Activated CD8-positive, alpha-beta memory T cell treated with anti-CD3 and anti-CD28 coated beads for 24 hours (primary cell): ENCODE data around the gene ZNF543.
"Not testable (repeated sequence)": the region's sequence is repeated elsewhere in the genome, so short reads cannot be mapped to it uniquely, and the experiment has no call there.

Experiments used
- DNase-seq: peaks from one replicate; pipeline ENCODE4 v3.0.0-alpha.2; 2020

Gene ZNF543

DNA sequence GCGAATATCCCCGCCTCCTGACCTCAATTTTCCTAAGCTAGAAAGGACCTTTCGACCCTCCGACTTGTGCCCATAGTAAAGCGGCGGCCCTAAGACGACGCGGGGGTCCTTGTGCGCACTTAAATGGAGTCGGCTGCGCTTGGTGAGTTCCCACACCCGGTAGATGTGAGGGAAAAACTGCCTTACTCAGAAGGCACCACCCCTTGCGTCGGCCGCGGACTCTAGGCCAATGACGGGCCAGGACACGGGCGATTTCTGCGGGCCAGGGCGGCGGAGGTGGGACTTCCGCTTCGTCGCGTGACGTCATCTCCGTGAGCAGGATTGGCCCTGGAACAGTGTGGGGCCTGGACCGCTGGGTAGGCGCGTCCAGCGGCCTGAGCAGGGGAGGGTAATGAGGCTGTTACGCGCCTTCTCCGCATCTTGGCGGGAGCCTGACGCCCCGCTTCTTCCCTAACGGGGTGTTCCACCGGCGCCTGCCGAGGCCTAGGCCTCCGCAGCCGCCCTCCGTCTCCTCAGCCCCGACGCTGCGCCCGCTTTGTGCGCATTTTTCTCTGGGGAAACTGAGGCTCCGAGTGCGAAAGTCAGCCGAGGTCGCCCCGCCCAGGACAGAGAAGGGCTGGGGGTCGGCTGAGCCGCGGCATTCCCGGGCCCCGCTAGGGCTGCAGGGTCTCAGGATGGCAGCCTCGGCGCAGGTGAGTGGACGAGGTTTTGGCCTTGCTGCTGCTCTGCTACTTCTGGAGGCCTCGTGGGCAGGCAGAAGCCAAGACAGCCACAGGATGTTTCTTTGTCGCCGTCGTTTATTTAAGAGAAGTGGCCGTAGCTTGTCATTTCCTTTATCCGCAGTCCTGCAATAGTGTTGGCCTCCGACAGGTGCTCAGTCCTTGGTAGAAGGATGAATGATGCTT, at the start of gene ZNF543:
Gene ZNF543, plus strand, starts transcription at position 293 of the 905 bp plus-strand sequence. Its CDS starts 382 bp downstream, at position 675.
- DNase-seq: peak; percentile 96

DNA sequence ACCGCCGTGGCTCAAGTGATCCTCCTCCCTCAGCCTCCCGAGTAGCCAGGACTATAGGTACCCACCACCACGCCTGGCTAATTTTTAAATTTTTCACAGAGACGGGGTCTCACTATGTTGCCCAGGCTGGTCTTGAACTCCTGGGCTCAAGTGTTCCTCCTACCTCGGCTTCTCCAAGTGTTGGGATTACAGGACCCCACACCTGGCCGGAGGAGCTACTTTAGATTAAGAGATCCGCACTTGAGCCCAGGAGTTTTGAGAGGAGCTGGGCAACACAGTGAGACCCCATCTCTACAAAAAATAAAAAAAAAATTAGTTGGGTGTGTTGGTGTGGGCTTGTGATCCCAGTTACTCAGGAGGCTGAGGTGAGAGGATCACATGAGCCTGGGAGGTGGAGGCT, 49.0 kb upstream of the ZNF543 start:
- DNase-seq: no peak

DNA sequence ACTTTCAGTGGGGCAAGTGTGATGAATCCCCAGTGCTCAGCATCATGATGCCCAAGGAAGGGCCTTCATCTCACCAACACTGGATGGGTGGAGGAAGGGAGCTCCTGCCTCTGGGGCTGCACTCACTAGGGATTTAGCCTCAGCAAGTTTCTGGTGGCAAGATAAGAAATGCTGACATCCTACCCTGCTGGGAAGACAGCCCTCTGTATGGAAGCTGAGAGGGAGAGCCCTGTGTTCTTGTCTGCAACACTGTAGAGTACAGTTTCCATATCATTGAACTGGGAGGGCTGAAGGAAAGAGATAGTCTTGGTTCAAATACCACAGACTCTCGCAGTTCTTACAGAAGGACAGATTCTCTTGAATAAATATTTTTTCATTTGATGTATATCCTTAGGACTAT, 47.3 kb upstream of the ZNF543 start:
- DNase-seq: no peak

- DNase-seq: no peak
These were observed 43.8 kb upstream of the ZNF543 start for GRCh38 chr19:57276430-57276829.

DNA sequence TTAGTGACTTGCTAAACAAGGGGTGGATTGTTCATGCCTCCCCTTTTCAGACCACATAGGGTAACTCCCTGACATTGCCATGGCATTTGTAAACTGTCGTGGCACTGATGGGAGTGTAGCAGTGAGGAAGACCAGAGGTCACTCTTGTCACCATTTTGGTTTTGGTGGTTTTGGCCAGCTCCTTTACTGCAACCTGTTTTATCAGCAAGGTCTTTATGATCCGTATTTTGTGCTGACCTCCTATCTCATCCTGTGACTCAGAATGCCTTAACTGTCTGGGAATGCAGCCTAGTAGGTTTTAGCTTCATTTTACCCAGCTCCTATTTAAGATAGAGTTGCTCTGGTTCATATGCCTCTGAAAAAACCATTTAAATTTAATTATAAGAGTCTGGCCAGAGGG, 41.8 kb upstream of the ZNF543 start:
- DNase-seq: not testable (repeated sequence)

DNA sequence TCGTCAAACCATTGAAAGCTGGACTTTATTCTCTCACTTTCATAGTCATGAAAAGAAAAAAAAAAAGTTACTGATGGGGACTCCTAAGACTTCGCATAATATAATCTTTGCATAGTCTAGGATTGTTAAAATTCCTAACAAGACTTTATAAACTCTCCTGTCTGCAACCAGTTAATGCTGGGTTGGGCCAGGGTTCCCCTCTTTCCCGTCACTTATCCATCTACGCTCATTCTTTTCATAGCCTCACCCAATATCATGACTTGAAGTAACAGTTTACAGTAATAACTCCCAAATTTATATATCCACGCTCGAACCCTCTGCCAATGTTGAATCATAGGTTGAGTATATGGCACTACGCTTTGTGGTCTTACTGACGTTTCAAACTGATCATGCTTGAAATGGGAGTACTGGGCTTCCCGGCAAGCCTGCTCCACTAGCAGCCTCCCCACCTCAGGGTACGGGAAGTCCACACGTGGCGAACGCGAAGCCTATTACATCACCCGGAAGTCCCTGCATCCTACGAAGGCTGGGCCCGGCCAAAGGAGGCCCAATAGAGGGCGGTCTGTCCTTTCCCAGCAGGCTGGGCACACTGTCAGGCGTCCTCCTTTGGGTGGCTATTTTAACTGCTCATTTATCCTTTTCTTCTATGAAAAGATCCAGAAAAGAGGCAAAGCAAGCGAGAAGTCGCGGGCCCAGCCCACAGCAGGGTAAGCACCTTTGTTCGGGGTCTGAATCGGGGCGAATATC, 40.7 kb upstream of the ZNF543 start:
- no peak for DNase-seq

DNA sequence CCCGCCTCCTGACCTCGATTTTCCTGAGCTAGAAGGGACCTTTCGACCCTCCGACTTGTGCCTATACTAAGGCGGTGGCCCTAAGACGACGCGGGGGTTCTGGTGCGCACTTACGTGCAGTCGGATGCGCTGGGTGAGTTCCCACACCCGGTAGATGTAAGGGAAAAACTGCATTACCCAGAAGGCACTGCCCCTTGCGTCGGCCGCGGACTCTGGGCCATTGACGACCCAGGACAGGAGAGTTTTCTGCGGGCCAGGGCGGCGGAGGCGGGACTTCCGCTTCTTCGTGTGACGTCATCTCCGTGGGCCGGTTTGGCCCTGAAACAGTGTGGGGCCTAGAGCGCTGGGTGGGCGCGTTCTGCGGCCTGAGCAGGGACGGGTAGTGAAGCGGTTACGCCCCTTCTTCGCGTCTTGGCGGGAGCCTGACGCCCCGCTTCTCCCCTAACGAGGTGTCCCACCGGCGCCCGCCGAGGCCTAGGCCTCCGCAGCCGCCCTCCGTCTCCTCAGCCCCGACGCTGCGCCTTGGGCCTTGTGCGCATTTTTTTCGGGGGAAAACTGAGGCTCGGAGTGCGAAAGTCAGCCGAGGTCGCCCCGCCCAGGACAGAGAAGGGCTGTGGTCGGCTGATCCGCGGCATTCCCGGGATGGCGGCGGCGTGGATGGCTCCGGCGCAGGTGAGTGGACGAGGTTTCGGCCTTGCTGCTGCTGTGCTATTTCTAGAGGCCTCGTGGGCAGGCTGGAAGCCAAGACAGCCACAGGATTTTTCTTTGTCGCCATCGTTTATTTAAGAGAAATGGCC, 39.9 kb upstream of the ZNF543 start, which contains the start of gene ZNF460:
Gene ZNF460, plus strand, starts transcription at position 321 of the 797 bp plus-strand sequence. Its CDS starts 322 bp downstream, at position 643.
- DNase-seq: peak; percentile 99

DNA sequence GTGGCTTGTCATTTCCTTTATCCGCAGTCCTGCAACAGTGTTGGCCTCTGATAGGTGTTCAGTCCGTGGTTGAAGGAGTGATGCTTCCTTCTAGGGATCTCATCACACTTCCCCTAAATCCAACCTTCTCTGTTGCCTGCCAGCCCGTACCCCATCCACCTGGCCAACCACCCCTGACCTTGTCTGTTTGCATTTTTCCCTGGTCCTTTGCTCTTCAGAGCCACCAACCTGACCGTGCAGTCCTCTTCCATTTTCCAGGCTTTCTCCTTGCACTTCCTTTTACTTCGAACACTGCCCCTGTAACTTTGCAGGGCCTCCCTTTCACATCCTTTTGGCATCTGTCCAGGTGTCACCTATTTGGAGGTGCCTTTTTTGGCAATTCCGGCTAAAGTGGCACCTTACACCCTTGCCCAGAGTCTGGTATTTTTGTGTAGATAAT, 39.3 kb upstream of the ZNF543 start:
- no peak for DNase-seq

- no peak for DNase-seq
These were observed 38.1 kb upstream of the ZNF543 start for GRCh38 chr19:57282011-57282643.

- no peak for DNase-seq
These were observed 31.9 kb upstream of the ZNF543 start for GRCh38 chr19:57288373-57288772.

- no peak for DNase-seq
These were observed 29.3 kb upstream of the ZNF543 start for GRCh38 chr19:57290970-57291369.

- no peak for DNase-seq
These were observed 27.7 kb upstream of the ZNF543 start for GRCh38 chr19:57292547-57292946.

DNA sequence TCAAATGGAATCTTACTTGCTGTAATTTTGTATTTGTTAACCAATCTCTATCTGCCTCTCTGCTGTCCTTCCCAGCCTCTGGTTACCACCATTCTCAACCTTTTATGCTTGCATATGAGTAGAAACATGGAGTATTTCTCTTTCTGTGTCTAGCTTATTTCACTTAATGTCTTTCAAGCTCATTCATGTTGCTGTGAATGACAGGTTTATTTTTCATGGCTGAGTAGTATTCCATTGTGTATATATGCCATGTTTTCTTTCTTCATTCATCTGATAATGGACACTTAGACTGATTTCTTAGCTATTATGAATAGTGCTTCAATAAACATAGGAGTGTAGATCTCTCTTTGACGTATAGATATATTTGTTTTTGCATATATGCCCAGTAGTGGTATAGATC, 26.6 kb upstream of the ZNF543 start:
- DNase-seq: no peak

DNA sequence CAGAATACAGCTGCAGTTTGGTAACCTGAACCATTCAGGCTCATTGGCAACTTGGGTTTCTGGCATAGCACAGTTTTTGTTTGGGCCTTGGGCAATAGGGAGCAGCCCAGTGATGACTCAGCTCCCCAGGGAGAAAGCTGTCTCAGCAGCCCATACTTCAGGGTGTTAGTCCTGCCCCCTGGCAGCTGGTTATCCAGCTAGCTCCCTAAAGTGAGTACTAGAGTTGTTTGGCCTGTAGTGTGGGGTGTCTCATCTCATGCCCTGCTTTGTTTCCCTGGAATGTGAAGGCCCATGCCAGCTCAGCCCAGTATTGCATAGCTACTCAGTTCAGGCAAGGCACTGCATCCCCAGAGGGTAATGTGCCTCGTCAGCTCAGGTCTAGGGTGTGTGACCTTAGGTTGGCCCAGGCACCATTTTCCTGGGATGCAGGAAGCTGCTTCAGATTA, 18.2 kb upstream of the ZNF543 start:
- no peak for DNase-seq

DNA sequence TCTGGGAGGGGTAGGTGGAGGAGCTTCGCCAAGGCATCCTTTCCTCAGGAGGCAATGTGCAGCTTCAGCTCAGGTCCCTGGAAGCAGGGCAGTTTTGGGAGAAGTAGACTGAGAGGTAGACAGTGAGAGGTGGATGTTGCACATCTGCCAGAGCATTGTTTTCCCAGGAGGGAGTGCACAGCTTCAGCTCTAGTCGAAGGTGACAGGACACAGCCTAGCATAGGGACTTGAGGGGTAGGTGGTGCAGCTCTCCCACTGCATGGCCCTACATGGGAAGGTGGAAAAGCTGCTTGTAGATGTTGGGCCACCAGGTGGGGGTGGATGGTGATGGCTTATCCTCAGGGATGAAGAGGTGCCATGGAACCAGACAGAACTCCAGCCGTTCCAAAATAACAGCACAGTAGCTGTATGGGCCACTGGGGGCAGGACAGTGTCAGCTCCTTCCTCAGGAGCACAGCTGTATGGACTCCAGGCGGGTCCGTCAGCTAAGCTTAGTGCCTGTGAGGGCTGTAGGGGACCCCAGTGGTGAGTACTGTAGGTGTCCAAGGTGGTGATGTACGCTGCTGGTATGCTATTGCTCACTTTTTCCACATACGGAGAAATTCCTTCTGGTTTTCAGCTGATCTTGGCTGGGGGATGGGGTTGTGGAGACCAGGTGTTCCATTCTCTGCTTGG, 17.4 kb upstream of the ZNF543 start:
- no peak for DNase-seq

DNA sequence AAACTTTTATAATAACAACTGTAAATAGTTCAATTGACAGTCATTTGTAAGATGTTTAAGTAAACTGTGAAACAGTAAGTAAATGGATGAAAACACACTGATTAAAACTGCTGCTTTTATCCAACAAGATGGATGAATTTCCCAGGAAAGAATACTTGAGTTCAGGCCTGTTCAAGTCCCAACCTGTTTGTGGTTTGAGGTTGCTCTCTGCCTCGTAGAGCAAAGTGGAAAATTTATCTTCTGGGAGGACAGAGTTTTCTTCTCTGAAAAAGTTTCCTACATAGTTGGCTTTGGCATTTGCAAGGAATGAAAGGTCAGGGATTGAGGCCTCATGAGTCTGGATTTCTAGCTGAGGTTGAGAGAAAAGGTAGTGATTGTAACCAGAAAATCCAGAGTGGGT, 15.2 kb upstream of the ZNF543 start:
- no peak for DNase-seq

- DNase-seq: no peak
These were observed 11.8 kb upstream of the ZNF543 start for GRCh38 chr19:57308514-57308913.

- no peak for DNase-seq
These were observed 9.5 kb upstream of the ZNF543 start for GRCh38 chr19:57310792-57311191.

DNA sequence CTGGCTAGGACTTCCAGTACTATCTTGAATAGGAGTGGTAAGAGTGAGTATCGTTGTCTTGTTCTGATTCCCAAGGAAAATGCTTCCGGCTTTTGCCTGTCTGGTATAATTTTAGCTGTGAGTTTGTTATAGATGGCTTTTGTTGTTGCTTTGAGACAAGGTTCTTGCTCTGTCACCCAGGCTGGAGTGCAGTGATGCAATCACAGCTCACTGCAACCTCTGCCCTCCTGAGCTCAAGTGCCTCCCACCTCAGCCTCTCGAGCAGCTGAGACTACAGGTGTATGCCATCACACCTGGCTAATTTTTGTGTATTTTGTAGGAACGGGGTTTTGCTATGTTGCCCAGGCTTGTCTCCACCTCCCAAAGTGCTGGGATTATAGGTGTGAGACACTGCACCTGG, 6.1 kb upstream of the ZNF543 start:
- DNase-seq: no peak

DNA sequence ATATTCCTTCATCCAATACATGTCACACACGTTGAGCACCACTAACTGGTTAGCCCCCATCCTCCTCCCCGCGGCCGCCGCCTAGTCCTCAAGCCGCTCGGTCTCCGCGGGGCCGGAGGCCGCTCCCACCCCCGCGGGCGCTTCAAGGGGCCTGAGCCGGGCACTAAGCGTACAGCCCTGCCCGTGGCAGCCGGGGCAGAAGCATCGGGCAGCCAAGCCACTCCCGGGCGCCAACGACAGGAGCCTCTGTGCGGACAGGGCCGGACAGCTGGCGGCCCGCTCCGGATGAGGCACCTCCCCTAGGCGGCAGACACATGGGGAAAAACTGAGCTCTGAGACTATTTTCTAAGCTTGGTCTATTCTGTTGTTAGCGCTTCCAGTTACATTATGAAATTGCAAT, 2.8 kb upstream of the ZNF543 start:
- DNase-seq: no peak

DNA sequence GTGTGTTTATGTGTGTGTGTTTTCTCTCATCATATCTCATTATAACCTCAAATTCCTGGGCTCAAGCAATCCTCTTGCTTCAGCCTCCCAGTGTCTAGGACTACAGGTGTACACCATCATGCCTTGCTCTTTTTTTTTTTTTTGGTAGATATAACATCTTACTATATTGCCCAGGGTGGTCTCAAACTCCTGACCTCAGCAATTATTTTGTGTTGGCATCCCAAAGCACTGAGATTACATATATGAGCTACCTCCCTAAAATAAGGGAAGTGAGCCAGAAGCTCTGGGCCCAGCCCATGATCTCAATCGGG, 448 bp upstream of the ZNF543 start:
- DNase-seq: no peak

DNA sequence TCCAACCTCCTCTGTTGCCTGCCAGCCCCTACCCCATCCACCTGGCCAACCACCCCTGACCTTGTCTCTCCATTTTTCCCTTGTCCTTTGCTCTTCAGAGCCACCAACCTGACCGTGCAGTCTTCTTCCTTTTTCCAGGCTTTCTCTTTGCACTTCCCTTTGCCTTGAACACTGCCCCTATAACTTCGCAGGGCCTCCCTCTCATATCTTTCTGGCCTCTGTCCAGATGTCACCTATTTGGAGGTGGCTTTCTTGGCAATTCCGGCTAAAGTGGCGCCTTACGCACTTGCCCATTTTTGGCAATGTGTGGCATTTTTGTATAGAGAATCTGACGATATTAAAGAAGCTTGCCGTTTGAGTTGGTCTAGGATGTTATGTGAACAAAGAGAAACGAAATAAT, 844 bp downstream of the ZNF543 start:
- DNase-seq: no peak
